Panc1 (cell line): Measurements from ENCODE around the gene BAIAP2L2.

Experiments
- POLR2AphosphoS5 ChIP-seq: IDR thresholded peaks from 2 replicates; pipeline ENCODE4 v1.6.1; 2012; ENCODE audit warnings: mild to moderate bottlenecking, low read depth, low read length, moderate library complexity
- SIN3A ChIP-seq: IDR thresholded peaks from 2 replicates; pipeline ENCODE4 v1.6.1; 2012; ENCODE audit warnings: low read depth, mild to moderate bottlenecking, low read length, moderate library complexity, borderline replicate concordance; ENCODE audit not compliant: insufficient read depth
- TF ChIP-seq, protein P1 (sequence below): fragments of 450-650 bp; IDR thresholded peaks from 2 replicates; pipeline ENCODE4 v1.5.1; 2017; ENCODE audit warnings: mild to moderate bottlenecking

DNA sequence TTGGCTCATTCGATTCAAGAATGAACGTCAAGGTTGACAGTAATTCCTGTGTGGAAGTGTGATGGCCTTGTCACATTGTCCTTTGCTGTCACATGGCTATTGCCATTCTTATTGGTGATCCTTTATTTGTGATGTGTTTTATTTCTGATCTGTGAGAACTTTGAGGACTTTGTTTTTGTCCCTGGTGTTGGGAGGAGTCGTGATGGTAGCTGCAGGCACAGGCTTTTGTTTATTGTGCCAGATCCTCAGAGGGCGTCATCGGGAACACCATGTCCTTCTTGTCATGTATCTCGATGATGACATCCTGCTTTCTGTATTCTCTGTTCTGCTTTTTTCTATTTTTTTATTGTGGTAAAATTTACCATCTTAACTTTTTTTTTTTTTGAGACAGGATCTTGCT is 47.7 kb downstream of the BAIAP2L2 start:
- TF ChIP-seq POLR2AphosphoS5 (no peak), SIN3A (no peak)
- TF ChIP-seq, protein P1, sequence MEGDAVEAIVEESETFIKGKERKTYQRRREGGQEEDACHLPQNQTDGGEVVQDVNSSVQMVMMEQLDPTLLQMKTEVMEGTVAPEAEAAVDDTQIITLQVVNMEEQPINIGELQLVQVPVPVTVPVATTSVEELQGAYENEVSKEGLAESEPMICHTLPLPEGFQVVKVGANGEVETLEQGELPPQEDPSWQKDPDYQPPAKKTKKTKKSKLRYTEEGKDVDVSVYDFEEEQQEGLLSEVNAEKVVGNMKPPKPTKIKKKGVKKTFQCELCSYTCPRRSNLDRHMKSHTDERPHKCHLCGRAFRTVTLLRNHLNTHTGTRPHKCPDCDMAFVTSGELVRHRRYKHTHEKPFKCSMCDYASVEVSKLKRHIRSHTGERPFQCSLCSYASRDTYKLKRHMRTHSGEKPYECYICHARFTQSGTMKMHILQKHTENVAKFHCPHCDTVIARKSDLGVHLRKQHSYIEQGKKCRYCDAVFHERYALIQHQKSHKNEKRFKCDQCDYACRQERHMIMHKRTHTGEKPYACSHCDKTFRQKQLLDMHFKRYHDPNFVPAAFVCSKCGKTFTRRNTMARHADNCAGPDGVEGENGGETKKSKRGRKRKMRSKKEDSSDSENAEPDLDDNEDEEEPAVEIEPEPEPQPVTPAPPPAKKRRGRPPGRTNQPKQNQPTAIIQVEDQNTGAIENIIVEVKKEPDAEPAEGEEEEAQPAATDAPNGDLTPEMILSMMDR, result no peak
